H54 (cell line): Measurements from ENCODE around the gene PTCRA.

Source experiments
- DNase-seq: peaks from one replicate; pipeline ENCODE4 v3.0.0; 2011; ENCODE audit warnings: low spot score, mixed read lengths; ENCODE audit not compliant: insufficient read length
- FAIRE-seq: peaks from 3 replicates; lab custom pipeline; 2011; peaks lifted over from hg19 to GRCh38; lab: Jason Lieb, UNC
- POLR2A ChIP-seq: IDR thresholded peaks from 2 replicates; pipeline ENCODE4 v1.6.1; 2011; ENCODE audit warnings: low read depth, mild to moderate bottlenecking, low read length

Gene PTCRA

DNA sequence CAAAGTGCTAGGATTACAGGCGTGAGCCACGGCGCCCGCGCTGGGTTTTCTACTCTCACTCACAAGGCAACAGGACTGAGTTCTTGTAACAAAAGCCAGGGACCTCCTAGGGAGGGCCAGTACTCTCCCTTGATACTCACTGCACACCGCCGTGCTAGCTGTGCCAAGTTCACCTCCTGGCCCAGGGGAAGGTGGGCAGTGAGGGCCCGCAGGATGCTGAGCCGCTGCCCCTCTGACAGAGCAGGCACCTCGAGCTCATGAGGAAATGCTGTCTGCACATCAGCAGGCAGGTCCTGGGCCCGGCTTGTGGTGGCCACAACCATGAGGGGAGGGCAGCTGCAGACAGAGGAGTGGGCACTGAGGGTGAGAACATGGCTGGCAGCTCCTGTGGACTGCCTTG is 51.4 kb downstream of the PTCRA start:
- no peak for DNase-seq

DNA sequence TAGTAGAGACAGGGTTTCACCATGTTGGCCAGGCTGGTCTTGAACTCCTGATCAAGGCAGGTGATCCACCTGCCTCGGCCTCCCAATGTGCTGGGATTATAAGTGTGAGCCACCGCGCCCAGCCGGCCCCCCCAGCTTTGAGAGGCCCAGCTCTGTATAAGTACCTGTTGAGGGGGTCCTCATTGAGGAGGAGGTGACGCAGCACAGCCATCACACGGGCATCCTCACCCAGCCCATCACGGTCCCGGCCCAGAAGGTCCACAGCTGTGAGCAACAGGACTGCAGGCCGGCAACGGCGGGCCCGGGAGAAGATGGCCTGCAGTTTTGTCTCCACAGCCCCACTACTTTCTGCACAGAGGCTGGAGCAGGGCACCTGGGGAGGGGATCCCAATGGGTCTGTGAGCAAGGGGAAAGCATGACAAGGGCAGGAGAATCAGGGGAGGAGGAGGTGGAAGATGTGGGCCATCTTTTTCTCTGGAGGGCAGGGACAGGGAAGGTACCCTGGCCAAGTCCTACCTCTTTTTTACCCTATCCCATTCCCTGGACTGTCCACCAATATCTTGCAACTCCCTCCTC is 52.4 kb downstream of the PTCRA start:
- FAIRE-seq, result no peak
- DNase-seq, result no peak
- no peak for TF ChIP-seq POLR2A

More for the DNA sequence above, 51.4 kb downstream of the PTCRA start:
- TF ChIP-seq POLR2A, result no peak
- no peak for FAIRE-seq

DNA sequence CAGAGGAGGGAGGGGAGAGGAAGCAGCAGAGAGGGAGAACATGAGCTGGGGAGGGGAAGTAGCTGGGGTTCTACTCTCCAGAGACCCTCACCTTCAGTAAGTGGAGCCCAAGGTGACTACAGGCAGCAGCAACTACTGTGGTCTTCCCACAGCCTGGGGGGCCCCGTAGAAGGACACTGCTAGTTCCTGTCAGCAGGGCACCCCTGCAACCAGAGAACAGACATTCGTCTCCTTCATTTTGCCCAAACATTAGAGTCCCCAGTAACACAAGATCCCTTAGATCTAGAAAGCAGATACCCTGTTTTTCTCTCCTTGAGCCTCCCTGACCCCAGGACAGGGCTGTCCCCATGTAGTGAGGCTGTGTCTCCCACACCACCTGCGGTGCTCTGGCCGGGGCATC is 52.9 kb downstream of the PTCRA start:
- DNase-seq (no peak), FAIRE-seq (no peak)
- no peak for TF ChIP-seq POLR2A

DNA sequence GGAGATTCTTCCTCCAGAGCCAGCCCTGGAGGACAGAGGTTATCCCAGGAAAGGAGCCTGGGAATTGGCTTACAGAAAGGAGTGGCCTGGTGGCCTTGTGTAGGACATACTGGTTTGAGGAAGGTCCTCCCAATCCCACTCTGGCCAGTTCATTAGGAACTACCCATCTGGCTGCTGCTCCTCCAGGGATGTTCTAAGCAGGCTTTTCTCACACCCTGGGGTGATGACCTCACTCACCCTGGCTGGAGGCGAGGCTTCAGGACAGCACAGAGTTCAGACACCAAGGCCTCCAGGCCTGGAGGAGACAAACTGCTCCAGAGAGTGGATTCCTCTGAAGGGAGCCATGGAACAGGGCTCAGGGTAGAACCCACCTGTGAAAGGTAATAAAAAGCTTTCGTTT is 53.6 kb downstream of the PTCRA start:
- TF ChIP-seq POLR2A, result no peak
- no peak for FAIRE-seq
- no peak for DNase-seq

DNA sequence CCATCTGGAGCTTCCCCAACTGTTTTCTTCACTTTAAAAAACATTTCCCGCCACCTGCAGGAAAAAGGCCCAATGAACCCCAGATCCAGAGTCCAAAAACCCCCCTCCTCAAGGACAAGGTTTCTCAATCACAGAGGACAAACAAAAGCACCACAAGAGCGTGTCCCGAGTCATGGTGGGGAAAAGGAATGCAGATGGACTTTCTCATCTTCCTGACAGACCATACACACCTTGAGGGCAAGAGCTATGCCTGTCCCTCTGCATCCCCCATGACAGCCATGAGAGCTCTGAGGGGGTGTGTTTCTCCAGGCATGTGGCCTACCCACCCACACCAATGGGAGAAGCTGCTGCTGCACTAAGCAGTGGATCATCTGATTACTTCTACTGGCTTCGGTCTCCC is 54.1 kb downstream of the PTCRA start:
- TF ChIP-seq POLR2A, result no peak
- no peak for DNase-seq
- no peak for FAIRE-seq

DNA sequence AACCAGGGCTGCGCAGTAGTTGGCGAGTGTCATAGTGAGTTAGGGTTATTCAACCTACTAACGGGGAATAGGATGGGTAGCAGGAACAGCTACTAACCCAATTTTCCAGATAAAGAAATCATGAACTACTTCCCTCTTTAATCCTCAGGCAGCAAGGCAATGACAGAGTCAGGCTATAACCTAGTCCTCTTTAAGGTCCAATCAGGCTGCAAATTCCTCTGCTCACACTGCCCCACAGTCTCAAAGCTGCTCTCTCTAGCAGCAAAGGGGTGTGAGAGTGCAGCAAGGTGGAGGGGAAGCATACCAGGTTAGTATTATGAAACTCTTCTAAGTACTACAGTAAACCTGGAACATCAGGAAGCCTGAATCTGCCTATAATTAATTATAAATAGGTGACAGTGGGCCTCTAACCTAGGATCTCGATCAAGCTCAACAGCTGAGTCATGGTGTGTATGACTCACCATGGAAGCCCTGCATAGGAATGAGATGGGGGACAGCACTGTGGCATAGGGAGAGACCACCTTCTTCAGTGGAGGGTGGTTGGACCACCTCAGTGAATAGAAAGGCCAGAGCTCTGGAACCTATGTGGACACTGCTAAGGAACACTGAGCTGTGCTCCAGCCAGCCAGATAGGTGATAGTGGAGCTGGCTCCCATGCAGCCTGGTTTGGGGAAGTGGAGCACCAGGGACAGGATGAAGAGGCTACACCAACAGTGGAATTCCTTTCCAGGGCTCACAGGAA is 55.2 kb downstream of the PTCRA start:
- no peak for FAIRE-seq
- TF ChIP-seq POLR2A, result 0 out of 2 replicates have a peak, but pooled peaks have one; percentile 14
- DNase-seq, result no peak

DNA sequence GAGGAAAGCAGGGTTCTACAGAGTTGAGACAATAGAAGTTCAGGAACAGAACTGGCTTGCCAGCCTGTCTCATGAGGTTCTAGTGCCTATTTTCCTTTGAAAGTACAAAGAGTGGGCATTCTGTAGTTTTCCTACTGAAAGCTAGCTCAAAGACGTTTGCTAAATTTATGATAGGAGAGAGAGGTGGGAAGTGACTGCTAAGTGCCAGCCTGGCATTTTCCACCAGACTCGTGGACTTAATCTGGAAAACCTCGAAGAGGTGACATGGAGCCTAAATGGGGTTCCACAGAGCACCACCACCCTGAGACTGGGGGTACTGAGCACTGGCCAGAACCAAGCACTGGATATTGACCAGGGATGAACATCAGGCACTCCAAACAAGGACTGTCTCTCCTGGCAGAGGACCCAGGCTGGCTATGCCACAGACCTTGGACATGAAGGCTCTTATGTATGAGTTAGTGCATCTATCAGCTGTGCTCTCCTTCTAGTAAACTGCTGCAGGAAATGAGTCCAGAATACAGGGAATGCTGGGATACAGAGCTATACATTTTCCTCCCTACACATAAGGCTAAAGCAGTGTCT is 56.0 kb downstream of the PTCRA start:
- no peak for DNase-seq
- TF ChIP-seq POLR2A, result no peak
- no peak for FAIRE-seq

DNA sequence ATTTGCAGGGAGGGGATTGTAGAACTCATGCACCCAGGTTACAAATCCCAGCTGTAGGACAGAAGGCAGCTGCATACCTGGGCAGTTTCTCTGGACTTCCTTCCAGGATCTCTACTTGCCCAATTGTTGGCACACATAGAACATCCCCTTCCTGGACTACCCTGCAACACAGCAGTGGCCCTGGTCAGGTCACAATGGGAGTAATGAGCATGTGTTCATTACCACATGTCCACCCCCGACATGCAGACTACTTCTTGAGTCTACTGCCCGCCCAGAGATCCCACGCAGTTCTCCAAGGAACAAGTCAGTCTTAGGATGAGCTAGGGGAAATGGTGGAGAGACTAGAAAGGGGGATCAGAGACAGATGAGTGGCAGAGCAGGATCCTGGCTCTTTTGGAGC is 58.1 kb downstream of the PTCRA start:
- no peak for DNase-seq
- TF ChIP-seq POLR2A, result no peak
- FAIRE-seq, result no peak

DNA sequence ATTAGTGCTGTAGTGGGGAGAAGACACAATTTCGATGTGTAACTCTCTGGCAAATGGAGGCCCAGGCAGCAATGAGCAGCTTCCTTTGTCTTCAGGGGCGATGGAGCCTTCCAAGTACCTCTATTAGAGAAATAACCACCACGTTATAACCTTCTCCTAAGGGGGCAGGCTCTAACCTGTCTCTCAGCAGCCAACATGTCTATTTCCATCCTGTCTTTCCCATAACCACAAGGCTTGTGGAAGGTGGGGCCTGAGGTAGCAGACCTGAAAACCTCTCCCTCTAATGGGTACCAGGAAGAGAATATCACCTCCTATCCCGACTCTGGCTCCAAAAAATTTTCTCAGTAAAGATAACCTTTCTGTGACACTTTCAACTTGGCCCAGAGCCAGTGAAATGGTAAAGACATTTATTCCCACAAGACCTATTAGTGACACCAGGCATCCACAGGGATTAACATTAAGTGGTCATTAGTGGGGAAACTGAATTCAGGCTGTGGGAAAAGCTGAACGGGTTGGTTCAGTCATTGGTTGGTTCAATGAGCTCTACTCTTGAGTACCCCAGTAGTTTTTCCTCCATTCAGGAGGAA is 59.2 kb downstream of the PTCRA start:
- no peak for FAIRE-seq
- no peak for DNase-seq

More for the DNA sequence above, 59.2 kb downstream of the PTCRA start:
- TF ChIP-seq POLR2A, result no peak
